NCI-H146 (cell line): ENCODE data around the gene VAMP5.
"Not testable (repeated sequence)": the region's sequence is repeated elsewhere in the genome, so short reads cannot be mapped to it uniquely, and the experiment has no call there.

Experiments
- DNase-seq: peaks from one replicate; lab custom pipeline; 2025; lab: John Stamatoyannopoulos, UW

VAMP5 gene

DNA sequence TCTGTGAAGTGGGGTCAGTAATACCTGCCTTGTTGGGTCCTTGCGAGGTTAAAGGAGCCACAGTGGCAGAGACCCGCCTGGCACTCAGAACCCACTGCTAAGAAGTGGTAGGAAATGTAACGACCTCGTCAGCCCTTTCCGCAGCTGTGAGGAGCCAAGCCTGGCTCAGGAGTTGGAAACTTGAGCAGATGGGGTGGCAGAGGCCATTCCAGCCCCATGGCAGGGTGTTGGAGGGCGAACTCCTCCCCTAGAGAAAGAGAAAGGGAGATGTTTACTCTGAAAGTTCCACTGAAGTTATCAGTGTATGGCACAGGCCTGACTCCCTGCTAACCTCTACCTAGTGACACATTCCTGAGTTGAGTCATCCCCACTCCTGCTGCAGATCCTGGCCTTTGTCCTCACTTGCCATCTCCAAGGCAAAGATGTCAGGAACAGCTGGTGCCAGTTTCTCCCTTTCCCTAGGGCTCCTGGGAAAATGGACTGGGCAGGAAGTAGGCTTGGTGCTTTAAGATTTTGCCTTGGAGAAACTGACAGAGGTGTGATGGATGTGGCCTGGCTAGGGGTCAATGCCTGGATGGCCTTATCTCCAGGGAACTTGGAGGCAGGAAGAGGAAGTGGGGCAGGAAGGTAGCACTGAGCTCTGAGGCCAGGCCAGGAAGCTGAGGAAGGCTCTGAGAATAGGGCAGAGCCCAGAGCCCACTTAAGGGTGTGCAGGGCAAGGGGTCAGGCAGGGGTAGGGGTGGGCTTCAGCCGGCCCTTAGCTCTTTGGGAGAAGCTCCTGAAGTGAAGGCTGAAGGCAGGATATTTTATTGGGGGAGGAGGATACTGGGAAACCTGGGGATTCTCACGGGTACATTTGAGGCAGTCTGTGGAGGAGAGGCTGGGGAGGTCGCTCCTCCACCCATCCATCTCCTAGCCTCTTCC, 888 bp downstream of the VAMP5 start:
- DNase-seq, result no peak

DNA sequence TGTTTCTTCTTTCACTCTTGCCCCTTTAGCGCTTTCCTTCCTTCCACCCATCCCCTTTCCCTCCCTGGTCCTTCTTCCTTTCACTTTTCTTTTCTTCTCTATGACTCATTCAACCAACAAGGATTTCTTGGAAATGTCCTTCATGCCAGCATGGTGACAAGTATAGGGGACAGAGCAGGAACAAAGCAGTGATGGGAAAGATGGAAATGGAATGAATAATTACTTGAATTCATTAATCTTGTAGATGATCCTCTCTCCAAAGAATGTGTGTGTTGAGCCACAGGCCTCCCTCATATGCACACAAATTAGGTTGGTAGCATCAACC, 1.5 kb downstream of the VAMP5 start:
- no peak for DNase-seq

DNA sequence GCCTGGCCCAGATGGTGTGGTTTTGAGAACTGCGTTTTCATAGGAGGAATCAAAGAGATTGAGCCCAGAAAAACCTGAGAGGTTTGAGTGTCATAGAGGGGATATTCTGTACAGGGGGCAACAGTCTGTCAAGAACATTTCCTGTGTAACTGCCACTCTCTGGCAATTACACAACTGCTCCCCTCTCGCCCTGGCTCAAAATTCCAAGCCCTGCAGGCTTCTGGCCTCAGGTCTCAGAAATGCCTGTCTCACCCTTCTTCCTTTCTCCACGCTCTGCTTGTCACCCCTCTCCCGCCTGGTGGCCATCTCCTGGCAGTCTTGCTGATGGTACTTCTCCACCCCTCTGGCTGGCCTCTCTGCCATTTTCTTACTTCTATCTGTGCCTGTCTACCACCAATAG, 4.0 kb downstream of the VAMP5 start:
- no peak for DNase-seq

GRCh38 chr2:85588645-85589044, 4.4 kb downstream of the VAMP5 start:
- no peak for DNase-seq

DNA sequence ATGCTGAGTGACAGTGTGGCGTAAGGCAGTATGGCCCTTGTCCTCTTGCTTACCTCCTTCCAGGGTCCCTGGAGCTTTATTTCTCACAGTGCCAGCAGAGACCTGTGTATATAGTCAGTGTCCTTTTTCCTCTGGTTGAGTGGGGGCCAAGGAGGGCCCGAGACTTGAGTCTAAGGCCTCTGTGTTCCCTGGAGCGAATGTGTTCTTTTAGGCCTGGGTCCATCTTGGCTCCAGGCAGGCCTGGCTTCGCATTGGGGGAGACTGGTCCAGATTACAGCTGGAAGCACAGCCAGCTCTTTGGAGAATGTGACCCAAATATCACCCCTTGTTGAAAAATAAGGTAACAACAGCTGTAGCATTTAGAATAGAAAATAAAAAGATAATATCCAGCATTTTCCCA, 5.0 kb downstream of the VAMP5 start:
- no peak for DNase-seq

- DNase-seq, result peak; percentile 46
Observed at GRCh38 chr2:85589982-85590791, 6.0 kb downstream of the VAMP5 start.

- no peak for DNase-seq
Observed at GRCh38 chr2:85590950-85591349, 6.7 kb downstream of the VAMP5 start.

GRCh38 chr2:85591563-85591962, 7.3 kb downstream of the VAMP5 start:
- no peak for DNase-seq

DNA sequence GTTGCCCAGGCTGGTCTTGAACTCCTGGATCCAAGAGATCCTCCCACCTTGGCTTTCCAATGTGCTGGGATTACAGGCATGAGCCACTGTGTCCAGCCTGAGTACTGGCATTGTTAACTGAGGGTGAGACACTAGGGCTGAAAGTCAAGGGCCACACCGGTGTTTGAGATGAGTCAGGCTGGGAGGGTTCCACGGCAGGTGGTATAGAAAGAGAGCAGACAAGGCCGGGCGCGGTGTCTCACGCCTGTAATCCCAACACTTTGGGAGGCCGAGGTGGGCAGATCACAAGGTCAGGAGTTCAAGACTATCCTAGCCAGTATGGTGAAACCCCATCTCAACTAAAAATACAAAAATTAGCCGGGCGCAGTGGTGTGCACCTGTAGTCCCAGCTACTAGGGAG, 8.1 kb downstream of the VAMP5 start:
- DNase-seq, result not testable (repeated sequence)

GRCh38 chr2:85593023-85593422, 8.8 kb downstream of the VAMP5 start:
- DNase-seq, result no peak

DNA sequence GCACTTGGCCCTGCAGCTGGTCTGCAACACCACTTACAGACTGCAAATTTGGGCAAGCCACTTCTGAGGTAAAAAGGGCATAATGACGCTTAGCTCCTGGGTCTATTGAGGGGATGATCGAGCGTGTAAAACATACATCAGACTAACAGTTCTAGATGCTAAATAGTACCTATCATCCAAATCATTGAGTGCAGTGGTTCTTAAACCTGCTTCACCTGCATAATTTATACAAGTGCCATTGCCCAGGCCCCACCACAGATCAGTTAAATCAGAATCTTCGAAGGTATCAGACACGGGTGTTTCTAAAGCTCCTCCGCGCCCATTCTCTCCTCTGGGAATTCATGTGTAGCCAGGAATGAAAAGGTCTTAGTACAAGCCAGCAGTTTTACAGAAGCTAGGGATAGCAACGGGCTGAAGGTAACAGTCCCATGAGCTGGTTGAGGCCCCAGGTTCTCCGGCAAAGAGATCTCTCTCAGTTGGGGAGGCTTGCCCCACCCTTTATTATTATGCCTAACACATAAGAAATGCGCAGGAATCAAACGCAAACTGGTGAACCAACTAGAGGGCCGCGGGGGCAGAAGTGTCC, 10.6 kb downstream of the VAMP5 start:
- no peak for DNase-seq

DNA sequence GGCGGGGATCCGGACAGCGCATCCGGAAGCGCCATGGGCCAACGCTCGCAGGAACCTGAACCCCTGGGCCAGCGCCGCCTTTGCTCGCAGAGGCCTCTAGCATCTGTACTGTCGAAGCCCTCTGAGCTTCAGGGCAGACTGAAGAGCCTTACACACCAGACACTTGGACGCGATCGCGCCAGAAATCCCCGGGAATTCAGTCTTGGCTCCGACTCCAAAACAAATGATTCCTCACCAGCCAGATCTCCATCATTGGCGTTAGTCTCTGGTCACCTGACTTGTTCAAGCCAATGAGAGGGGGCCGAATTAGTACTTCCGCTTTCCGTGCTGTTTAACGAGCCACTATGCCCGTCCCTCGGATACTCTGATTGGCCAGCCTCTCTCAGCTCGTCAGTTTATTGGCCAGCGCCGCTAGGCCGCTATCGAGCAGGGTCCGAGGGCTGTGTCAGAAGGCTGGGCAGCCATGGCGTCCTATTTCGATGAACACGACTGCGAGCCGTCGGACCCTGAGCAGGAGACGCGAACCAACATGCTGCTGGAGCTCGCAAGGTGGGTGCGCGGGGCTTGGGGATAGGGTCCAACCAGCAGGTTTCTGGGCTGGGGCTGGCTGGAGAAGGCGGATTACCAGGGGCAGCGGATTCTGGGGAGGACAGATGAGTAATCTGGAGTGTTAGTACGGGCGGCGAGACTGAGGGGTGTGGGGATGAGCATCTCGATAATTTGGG, 11.2 kb downstream of the VAMP5 start, which contains the start of gene RNF181:
Gene RNF181 (plus strand): TSS at position 445 of the 725 bp plus-strand sequence. CDS start 19 bp downstream, at position 464.
- DNase-seq, result peak; percentile 96

- DNase-seq, result no peak
Observed at GRCh38 chr2:85596026-85596333, 11.7 kb downstream of the VAMP5 start.

- DNase-seq, result no peak
Observed at GRCh38 chr2:85596486-85597143, 12.4 kb downstream of the VAMP5 start.

- DNase-seq, result no peak
Observed at GRCh38 chr2:85597241-85597640, 13.0 kb downstream of the VAMP5 start.

GRCh38 chr2:85598594-85599340, 14.5 kb downstream of the VAMP5 start:
- no peak for DNase-seq

- no peak for DNase-seq
Observed at GRCh38 chr2:85599468-85600234, 15.4 kb downstream of the VAMP5 start.

DNA sequence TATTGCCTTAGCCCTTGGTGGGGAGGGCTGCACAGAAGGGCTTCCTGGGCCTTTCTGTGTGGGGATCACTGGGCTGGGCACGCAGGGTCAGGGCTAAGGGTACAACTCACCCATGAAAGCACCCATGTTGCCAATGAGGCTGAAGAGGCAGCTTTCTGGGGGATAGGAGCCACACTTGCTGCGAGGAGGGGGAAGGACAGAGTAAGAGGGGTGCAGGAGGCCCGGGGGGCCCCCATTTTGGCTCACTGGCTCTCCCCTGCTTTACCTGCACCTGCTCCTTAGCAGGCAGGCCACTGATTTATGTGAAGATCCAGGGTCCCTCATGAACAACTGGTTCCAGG, 16.0 kb downstream of the VAMP5 start:
- DNase-seq, result no peak

GRCh38 chr2:85600951-85601770, 16.9 kb downstream of the VAMP5 start:
- no peak for DNase-seq
